GM23338 (cell line): ENCODE measurements around the gene NTPCR. TPM values are rescaled to one million over a fixed set of nuclear protein-coding genes. Genes with fewer than 3 reads are reported as not detected.
A peak's percentile ranks its signal among the peaks of the same experiment; 100 is the strongest.

Experiments
- ATAC-seq: fragments of 200-7000 bp; cut with Tn5 transposase; 3 replicates; pipeline ENCODE4 v1.9.1; 2020
- DNase-seq: peaks from one replicate; pipeline ENCODE4 v3.0.0-alpha.2; 2015; ENCODE audit warnings: low spot score
- H2AFZ ChIP-seq: fragments of 200-600 bp; sonication (generic); 2 replicates; pipeline ENCODE4 v1.8.0; 2016; ENCODE audit warnings: antibody characterized with exemption, mild to moderate bottlenecking, moderate library complexity
- H3F3A ChIP-seq: fragments of 200-600 bp; sonication (generic); replicated peaks from 2 replicates; pipeline ENCODE4 v1.8.0; 2017; ENCODE audit warnings: antibody characterized with exemption, mixed run types, low read depth
- H3K27ac ChIP-seq: fragments of 200-600 bp; sonication (generic); 2 replicates; pipeline ENCODE4 v1.6.1; 2016; ENCODE audit warnings: low read depth
- H3K27me3 ChIP-seq: fragments of 200-600 bp; sonication (generic); 2 replicates; pipeline ENCODE4 v1.8.0; 2016; ENCODE audit warnings: mild to moderate bottlenecking, mixed run types, moderate library complexity; ENCODE audit not compliant: insufficient read depth
- H3K36me3 ChIP-seq: fragments of 200-600 bp; sonication (generic); 2 replicates; pipeline ENCODE4 v1.8.0; 2016; ENCODE audit warnings: mild to moderate bottlenecking; ENCODE audit not compliant: insufficient read depth
- H3K4me1 ChIP-seq: fragments of 200-600 bp; sonication (generic); 2 replicates; pipeline ENCODE4 v1.8.0; 2016; ENCODE audit warnings: mild to moderate bottlenecking, moderate library complexity; ENCODE audit not compliant: insufficient read depth
- H3K4me2 ChIP-seq: fragments of 200-600 bp; sonication (generic); 2 replicates; pipeline ENCODE4 v1.7.1; 2017; ENCODE audit warnings: mixed run types
- H3K4me3 ChIP-seq: fragments of 200-600 bp; sonication (generic); 2 replicates; pipeline ENCODE4 v1.6.1; 2016; ENCODE audit warnings: mixed run types
- H3K79me2 ChIP-seq: fragments of 200-600 bp; sonication (generic); replicated peaks from 2 replicates; pipeline ENCODE4 v1.8.0; 2017; ENCODE audit warnings: mild to moderate bottlenecking; ENCODE audit not compliant: insufficient read depth
- H3K9me2 ChIP-seq: fragments of 200-600 bp; sonication (generic); 2 replicates; pipeline ENCODE4 v1.8.0; 2017; ENCODE audit not compliant: insufficient read depth
- H4K20me1 ChIP-seq: fragments of 200-600 bp; sonication (generic); replicated peaks from 2 replicates; pipeline ENCODE4 v1.8.0; 2017; ENCODE audit warnings: mild to moderate bottlenecking; ENCODE audit not compliant: insufficient read depth
- H3K27ac Mint-ChIP-seq: 2 replicates; pipeline ENCODE4 v1.8.0; 2020; ENCODE audit warnings: inconsistent platforms, mild to moderate bottlenecking, moderate library complexity, mixed read lengths
- H3K27me3 Mint-ChIP-seq: 3 replicates; pipeline ENCODE4 v1.8.0; 2022; ENCODE audit warnings: low read depth, mild to moderate bottlenecking, moderate library complexity, mixed read lengths, inconsistent platforms; ENCODE audit not compliant: insufficient read depth, poor library complexity
- H3K36me3 Mint-ChIP-seq: 3 replicates; pipeline ENCODE4 v1.8.0; 2021; ENCODE audit warnings: low read depth, mild to moderate bottlenecking, inconsistent platforms, moderate library complexity, mixed read lengths
- H3K4me1 Mint-ChIP-seq: 3 replicates; pipeline ENCODE4 v1.8.0; 2020; ENCODE audit warnings: mild to moderate bottlenecking, inconsistent platforms, mixed read lengths
- H3K4me3 Mint-ChIP-seq: 3 replicates; pipeline ENCODE4 v1.8.0; 2021; ENCODE audit warnings: moderate library complexity, mild to moderate bottlenecking, inconsistent platforms, mixed read lengths
- H3K9me3 Mint-ChIP-seq: 3 replicates; pipeline ENCODE4 v1.8.0; 2020; ENCODE audit warnings: moderate library complexity, mild to moderate bottlenecking, inconsistent platforms, mixed read lengths
- CREB1 ChIP-seq: fragments of 250-450 bp; sonication (Bioruptor Pico); IDR thresholded peaks from 2 replicates; pipeline ENCODE4 v1.5.0; 2020; ENCODE audit warnings: low read depth, mild to moderate bottlenecking, moderate library complexity
- EZH2 ChIP-seq: fragments of 200-600 bp; sonication (generic); IDR thresholded peaks from one replicate; pipeline ENCODE4 v1.8.0; 2017; ENCODE audit warnings: antibody characterized with exemption, mild to moderate bottlenecking, low read depth; ENCODE audit not compliant: unreplicated experiment
- JUNB ChIP-seq: IDR thresholded peaks from one replicate; pipeline ENCODE4 v1.6.1; 2016; ENCODE audit warnings: antibody characterized with exemption; ENCODE audit not compliant: unreplicated experiment
- NANOG ChIP-seq: IDR thresholded peaks from 2 replicates; pipeline ENCODE4 v1.6.1; 2016; ENCODE audit warnings: antibody characterized with exemption, borderline replicate concordance
- POLR2AphosphoS5 ChIP-seq: IDR thresholded peaks from 2 replicates; pipeline ENCODE4 v1.6.1; 2016; ENCODE audit warnings: antibody characterized with exemption, low read depth
- ZNF114 ChIP-seq: fragments of 250-450 bp; sonication (Bioruptor Pico); IDR thresholded peaks from 2 replicates; pipeline ENCODE4 v1.5.0; 2020; ENCODE audit warnings: mild to moderate bottlenecking, moderate library complexity
- ZNF331 ChIP-seq: fragments of 250-450 bp; sonication (Bioruptor Pico); IDR thresholded peaks from 2 replicates; pipeline ENCODE4 v1.5.0; 2020; ENCODE audit warnings: low read depth, mild to moderate bottlenecking, moderate library complexity
- long read RNA-seq: library from polyadenylated mRNA; unstranded; transcript quantifications from one replicate; pipeline ENCODE4 v2.0.0, GENCODE V29; 2020; ENCODE audit not compliant: unreplicated experiment
- polyA plus RNA-seq: library from polyadenylated mRNA; unstranded; fragments of >200 nt; fragmentation: Nextera tagmentation; extraction: Ambion mirVana; gene quantifications from 2 replicates; pipeline ENCODE4 v1.2.1, GENCODE V29; 2016
- total RNA-seq: library from RNA; depleted of rRNA; stranded (reverse); fragments of >200 nt; shearing (Covaris generic); gene quantifications from 2 replicates; pipeline ENCODE4 v1.2.3, GENCODE V29; 2014; rRNA removed
- TF ChIP-seq, protein P1 (sequence below): IDR thresholded peaks from one replicate; pipeline ENCODE4 v1.6.1; 2018; ENCODE audit warnings: antibody characterized with exemption; ENCODE audit not compliant: unreplicated experiment
- TF ChIP-seq, protein P2 (sequence below): IDR thresholded peaks from 2 replicates; pipeline ENCODE4 v1.6.1; 2016; ENCODE audit warnings: antibody characterized with exemption

NTPCR gene, protein sequence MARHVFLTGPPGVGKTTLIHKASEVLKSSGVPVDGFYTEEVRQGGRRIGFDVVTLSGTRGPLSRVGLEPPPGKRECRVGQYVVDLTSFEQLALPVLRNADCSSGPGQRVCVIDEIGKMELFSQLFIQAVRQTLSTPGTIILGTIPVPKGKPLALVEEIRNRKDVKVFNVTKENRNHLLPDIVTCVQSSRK
- 64.1 and 80.7 TPM in 2 replicates for total RNA-seq
- polyA plus RNA-seq: 150 TPM in 2 replicates
- long read RNA-seq, full-length matches to known transcripts: 67 of 71 reads
- long read RNA-seq, partial matches to known transcripts: 0 of 71 reads
- long read RNA-seq, other reads (novel, unspliced or antisense): 4 of 71 reads

DNA sequence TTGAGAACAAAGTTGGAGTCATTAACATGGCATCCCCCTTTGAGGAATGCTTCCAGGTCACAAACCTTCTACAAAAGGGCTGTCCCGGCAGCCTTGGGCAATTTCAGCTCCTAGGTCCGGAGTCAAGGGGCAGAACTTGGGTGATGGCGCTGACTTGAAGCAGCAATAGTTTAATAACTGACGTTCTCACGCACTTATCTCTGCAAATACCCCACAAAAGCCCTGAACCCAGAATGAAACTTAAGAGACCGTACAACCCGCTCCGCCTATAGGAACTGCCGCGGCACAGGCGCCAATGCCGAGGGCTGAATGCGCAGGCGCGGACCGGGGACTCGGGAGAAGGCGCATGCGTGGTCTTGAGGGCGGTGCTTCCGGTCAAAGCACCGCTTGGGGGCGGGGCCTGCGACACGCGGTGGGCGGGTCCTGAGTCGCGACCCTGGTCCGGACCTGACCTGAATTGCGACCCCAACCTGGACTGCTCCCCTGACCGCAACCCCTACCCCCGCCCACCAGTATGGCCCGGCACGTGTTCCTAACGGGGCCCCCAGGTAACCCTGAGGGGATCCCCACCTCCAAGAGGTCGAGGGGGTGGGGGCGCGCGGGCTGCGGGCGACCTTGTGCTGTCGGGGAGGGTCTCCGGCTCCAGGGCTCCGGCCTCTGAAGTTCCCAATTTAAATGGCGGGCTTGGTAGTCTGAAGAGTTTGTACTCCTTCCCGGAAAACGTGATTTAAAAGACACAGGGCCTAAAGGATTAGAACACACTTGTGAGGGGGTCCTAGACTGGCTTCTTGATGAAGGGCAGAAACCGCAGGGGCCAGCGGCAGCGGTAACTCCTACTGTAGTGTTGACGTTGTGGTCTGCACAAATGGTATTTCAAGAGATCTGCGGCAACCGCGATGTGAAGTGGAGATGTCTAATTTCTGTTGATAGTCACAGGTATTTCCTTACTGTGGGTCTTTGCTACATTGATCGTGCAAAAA, at the start of gene NTPCR:
Gene NTPCR, plus strand, starts transcription at position 415 of the 980 bp plus-strand sequence. Its CDS starts 100 bp downstream, at position 515.
- Histone ChIP-seq H3K27ac (peak within 1 kb of the TSS; percentile 76; the same call in 1 of the 2 replicates), H3F3A (no peaks in the 10 kb centered on the region), H3K4me1 (peaks cover 23% of the 10 kb centered on the region), H3K79me2 (peaks cover 46% of the 10 kb centered on the region), H3K4me2 (peak within 1 kb of the TSS; percentile 70), H3K36me3 (no peaks in the 10 kb centered on the region), H2AFZ (peak within 1 kb of the TSS; percentile 78; the same call in 1 of the 2 replicates), H3K4me3 (peak within 1 kb of the TSS; percentile 90), H4K20me1 (peaks cover 8% of the 10 kb centered on the region; the same call in 1 of the 2 replicates), H3K9me2 (0 out of 2 replicates have a peak, but pooled peaks cover 2% of the 10 kb centered on the region), H3K27me3 (no peaks in the 10 kb centered on the region)
- peaks cover 40% of the 10 kb centered on the region for H3K4me1 Mint-ChIP-seq
- peaks cover 11% of the 10 kb centered on the region; the same call in 2 of the 3 replicates for H3K36me3 Mint-ChIP-seq
- peak within 1 kb of the TSS; percentile 98 for H3K4me3 Mint-ChIP-seq
- TF ChIP-seq POLR2AphosphoS5 (peak; percentile 79), ZNF114 (CRISPR knock-in tag) (no peak), CREB1 (CRISPR knock-in tag) (0 out of 2 replicates have a peak, but pooled peaks have one; percentile 19)
- TF ChIP-seq, protein P1, sequence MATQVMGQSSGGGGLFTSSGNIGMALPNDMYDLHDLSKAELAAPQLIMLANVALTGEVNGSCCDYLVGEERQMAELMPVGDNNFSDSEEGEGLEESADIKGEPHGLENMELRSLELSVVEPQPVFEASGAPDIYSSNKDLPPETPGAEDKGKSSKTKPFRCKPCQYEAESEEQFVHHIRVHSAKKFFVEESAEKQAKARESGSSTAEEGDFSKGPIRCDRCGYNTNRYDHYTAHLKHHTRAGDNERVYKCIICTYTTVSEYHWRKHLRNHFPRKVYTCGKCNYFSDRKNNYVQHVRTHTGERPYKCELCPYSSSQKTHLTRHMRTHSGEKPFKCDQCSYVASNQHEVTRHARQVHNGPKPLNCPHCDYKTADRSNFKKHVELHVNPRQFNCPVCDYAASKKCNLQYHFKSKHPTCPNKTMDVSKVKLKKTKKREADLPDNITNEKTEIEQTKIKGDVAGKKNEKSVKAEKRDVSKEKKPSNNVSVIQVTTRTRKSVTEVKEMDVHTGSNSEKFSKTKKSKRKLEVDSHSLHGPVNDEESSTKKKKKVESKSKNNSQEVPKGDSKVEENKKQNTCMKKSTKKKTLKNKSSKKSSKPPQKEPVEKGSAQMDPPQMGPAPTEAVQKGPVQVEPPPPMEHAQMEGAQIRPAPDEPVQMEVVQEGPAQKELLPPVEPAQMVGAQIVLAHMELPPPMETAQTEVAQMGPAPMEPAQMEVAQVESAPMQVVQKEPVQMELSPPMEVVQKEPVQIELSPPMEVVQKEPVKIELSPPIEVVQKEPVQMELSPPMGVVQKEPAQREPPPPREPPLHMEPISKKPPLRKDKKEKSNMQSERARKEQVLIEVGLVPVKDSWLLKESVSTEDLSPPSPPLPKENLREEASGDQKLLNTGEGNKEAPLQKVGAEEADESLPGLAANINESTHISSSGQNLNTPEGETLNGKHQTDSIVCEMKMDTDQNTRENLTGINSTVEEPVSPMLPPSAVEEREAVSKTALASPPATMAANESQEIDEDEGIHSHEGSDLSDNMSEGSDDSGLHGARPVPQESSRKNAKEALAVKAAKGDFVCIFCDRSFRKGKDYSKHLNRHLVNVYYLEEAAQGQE: no peak
- TF ChIP-seq, protein P2, sequence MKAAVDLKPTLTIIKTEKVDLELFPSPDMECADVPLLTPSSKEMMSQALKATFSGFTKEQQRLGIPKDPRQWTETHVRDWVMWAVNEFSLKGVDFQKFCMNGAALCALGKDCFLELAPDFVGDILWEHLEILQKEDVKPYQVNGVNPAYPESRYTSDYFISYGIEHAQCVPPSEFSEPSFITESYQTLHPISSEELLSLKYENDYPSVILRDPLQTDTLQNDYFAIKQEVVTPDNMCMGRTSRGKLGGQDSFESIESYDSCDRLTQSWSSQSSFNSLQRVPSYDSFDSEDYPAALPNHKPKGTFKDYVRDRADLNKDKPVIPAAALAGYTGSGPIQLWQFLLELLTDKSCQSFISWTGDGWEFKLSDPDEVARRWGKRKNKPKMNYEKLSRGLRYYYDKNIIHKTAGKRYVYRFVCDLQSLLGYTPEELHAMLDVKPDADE: no peak; the same call in 1 of the 2 replicates
- ATAC-seq: peak; percentile 82
- peaks cover 21% of the 10 kb centered on the region for H3K27me3 Mint-ChIP-seq
- peak; percentile 97 for DNase-seq
- peak within 1 kb of the TSS; percentile 99 for H3K27ac Mint-ChIP-seq
- no peaks in the 10 kb centered on the region for H3K9me3 Mint-ChIP-seq

DNA sequence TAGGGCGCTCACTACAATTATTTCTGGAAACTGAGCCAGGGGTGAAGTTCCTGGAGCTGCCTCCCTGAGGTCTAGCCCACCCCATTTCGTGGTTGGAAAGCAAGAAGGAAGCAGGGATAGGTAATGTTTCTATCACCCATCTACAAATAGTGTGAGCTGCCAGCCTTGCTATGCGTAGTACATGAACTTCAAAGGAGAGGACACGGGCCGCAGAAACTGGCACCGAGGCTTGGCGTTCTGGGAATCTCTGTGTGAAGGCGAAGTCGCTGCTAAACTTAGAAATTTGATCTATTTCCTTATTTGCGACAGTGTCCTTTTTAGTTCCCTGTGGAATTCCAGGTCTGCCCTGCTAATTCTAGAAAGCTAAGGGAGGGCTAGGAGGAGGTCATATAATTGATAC, 49.6 kb upstream of the NTPCR start:
- Histone ChIP-seq H3K79me2 (no peaks in the 10 kb centered on the region), H3K27me3 (no peaks in the 10 kb centered on the region), H3K4me1 (peaks cover 29% of the 10 kb centered on the region), H4K20me1 (no peaks in the 10 kb centered on the region), H3K36me3 (no peaks in the 10 kb centered on the region), H3K4me3 (no peak overlapping the region), H3F3A (no peaks in the 10 kb centered on the region), H3K27ac (no peak overlapping the region), H2AFZ (0 out of 2 replicates have a peak overlapping the region, but pooled peaks have one; percentile 52), H3K9me2 (peaks cover 8% of the 10 kb centered on the region; the same call in 1 of the 2 replicates), H3K4me2 (peak overlapping the region; percentile 51)
- Mint-ChIP-seq H3K9me3 (peaks cover 6% of the 10 kb centered on the region; the same call in 1 of the 3 replicates), H3K27me3 (peaks cover 7% of the 10 kb centered on the region), H3K4me1 (peaks cover 25% of the 10 kb centered on the region), H3K4me3 (no peak overlapping the region), H3K36me3 (peaks cover 7% of the 10 kb centered on the region; the same call in 2 of the 3 replicates), H3K27ac (no peak overlapping the region)
- no peak for TF ChIP-seq JUNB
- TF ChIP-seq, protein P2: no peak
- TF ChIP-seq ZNF331: no peak
- TF ChIP-seq NANOG: no peak
- TF ChIP-seq EZH2: no peak
- no peak for ATAC-seq
- DNase-seq: no peak
